GM21367 (cell line): ENCODE data around the gene NACC2.
"Not testable (repeated sequence)": the region's sequence is repeated elsewhere in the genome, so short reads cannot be mapped to it uniquely, and the experiment has no call there.

Source experiments
- ATAC-seq: cut with Tn5 transposase; IDR thresholded peaks from one replicate; pipeline ENCODE4 v1.9.1; 2021; ENCODE audit not compliant: unreplicated experiment

Gene NACC2

GRCh38 chr9:136026943-136027289 lies 68.2 kb downstream of the NACC2 start:
- ATAC-seq, result not testable (repeated sequence)

- ATAC-seq, result no peak
Observed at GRCh38 chr9:136026266-136026942, 68.7 kb downstream of the NACC2 start.

GRCh38 chr9:136025481-136025880 lies 69.6 kb downstream of the NACC2 start:
- no peak for ATAC-seq

DNA sequence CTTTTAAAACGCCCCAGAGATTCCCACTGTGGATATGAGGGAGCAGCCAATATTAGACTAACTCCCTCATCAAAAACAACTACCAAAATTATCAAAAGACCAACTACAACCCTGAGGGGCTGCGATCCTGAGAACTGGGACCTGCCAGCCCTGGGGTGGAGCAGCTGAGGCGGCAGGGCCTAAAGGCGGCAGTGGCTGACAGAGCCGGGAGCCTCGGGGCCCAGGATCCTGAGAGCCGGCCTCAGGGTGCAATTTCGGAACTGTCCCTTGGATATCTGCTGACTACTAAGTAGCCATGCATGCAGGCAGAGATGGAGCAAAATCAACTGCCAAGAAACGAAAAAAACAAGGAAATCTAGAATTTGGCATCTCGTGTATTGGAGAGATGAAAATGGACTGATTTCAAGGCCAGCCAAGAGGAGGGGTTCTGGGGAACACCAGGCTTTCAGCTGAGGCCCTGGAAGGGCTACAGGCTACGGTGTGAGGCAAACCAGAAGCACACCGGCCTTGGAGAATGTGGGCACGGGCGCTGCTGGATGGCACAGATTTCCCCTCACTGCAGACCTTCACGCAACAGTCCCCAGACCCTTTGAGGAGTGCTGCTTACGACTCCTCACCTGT lies 70.3 kb downstream of the NACC2 start:
- ATAC-seq, result no peak

- no peak for ATAC-seq
Observed at GRCh38 chr9:136024286-136024685, 70.8 kb downstream of the NACC2 start.

GRCh38 chr9:136023410-136024225 lies 71.5 kb downstream of the NACC2 start:
- no peak for ATAC-seq

GRCh38 chr9:136022731-136023409 lies 72.2 kb downstream of the NACC2 start:
- no peak for ATAC-seq

- ATAC-seq, result no peak
Observed at GRCh38 chr9:136021872-136022681, 73.0 kb downstream of the NACC2 start.

DNA sequence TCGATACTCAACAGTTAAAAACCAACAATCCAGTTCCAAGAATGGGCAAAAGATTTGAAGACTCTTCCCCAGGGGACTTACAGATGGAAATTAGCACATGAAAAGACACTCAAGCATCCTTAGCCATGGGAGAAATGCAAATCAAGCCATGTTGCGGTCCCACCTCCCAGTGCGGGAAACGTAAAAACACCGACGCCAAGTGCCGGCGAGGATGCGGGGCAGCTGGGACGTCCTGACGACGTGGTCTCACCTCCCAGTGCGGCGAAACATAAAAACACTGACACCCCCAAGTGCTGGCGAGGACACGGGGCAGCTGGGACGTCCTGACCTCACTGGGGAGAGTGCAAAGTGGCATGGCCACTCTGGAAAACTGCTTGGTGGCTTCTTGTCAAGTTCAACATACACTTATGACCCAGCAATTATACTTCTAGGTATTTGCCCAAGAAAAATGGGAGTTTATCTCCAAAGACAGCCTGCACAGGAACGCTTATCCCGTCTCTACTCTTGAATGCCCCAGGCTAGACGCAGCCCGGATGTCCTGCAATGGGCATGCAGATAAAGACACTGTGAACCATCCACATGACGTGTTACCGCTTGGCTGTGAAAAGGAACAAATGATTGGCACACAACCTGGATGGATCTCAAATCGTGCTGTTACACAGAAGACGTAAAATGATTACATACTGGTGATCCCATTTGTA lies 73.8 kb downstream of the NACC2 start:
- ATAC-seq, result no peak

GRCh38 chr9:136020671-136021070 lies 74.4 kb downstream of the NACC2 start:
- ATAC-seq, result no peak

GRCh38 chr9:136020206-136020605 lies 74.9 kb downstream of the NACC2 start:
- ATAC-seq, result no peak

DNA sequence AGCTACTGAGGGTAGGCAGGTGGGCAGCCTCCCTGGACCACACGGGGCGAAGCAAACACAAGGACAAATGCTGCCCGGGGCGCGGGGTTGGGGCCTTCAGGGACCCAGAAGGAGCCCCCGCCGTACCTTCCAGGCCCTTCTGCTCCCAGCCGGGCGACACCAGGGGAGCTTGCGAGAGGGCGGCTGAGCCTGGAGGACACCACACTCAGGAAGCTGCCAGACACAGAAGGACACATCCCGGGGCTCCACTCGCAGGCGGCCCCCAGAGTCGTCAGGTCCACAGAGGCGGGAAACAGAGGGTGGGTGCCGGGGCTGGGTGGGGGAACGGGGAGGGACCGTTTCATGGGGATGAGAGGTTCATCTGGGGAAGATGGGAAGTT lies 75.4 kb downstream of the NACC2 start:
- ATAC-seq, result no peak

DNA sequence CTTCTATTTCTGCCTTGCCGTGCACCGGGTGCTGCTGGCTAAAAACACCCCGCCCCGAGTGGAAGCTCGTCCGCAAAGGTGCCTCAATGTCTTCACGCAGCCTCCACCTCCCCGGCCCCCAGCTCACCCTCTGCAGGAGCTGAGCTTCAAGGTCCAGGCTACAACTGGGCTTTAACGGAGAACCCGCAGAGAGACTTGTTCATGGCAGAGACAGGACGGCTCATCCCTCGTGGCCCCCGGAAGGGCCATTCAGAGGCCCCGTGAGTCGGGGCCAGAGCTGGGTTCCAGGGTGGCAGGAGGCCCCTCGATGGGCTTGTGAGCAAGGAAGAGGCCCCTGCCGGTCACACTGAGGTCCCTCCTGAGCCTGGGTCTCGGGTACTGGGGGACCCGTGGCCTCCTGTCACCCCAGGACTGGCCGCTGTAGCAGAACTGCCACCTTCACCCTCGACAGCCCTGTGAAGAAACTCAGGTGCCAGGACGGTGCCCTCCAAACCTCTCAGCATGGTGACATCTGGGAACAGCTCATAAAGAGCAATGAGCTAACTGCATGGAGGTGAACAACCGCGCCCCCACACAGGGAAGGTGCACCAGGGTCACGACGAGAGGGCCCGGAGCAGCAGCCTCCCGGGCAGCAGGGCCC lies 75.9 kb downstream of the NACC2 start:
- ATAC-seq, result no peak

DNA sequence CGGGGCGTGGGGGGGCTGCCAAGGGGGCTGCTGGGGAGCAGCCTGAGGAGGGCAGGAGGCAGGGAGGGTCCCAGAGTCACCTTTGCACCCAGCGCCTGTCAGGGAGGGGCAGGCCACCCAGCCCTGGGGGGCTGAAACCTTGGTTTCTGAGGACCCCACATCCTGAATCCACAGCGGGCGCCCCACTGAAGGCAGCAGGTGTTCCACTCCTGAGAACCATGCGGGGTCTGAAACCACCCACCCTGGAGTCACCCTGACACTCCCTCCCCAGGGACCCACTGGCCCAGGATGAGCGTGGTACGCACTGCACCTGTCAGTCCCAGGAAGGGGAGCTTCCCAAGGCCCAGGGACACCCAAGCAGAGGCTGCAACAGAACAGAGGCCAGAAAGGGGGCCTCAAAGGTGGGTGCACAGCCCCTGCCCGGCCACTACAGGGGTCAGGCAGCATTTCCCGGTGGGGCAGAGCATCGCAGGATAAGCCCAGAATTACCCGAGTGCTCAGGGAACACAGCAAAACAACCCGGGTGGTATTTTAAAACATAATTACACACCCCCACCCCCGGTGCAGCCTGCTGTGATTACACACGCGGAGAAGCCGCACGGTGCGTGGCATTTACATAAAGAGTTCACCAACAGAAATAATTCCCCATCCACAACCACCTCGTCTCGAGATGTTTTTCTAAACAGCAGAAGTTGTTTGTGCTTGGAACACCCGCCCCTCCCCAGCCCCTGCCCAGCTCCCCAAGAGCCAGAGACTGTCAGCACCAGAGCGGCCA lies 76.6 kb downstream of the NACC2 start:
- no peak for ATAC-seq

- no peak for ATAC-seq
Observed at GRCh38 chr9:136017289-136018190, 77.5 kb downstream of the NACC2 start.

DNA sequence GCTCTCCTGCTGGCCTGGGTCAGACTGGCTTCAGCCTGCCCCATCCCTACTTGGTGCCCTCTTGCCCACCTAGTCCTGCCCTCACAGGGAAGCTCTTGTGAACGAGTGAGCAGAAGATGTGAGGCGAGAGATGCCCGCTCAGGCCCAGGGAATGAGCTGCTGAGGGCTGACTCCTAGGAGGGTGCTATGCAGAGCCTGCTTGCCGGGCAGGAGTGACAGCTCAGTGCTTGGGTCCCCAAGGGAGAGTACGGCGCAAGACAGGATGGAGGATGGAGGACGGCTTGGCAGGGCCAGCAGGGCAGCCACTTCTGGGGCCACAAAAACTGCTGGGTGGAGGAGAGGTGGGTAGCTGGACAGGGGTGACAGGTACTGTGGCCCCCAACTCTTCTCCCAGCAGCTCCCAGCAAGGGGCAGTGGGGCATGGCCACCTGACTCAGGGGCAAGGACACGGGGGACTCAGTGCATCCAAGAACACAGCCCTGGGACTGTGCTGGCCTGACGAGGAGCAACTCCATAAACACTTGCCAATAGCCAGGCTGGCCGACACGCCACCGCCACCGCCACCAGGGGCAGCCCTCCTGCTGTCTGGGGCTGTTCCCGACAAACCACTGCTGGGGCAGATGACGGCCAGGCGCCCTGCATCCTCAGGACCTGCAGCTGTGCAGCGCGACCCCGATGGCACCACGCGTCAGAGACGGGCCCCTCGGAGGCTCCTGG lies 78.4 kb downstream of the NACC2 start:
- ATAC-seq, result no peak
